B cell (primary cell): Measurements from ENCODE around the gene SPSB1. TPM values are rescaled to one million over a fixed set of nuclear protein-coding genes. Genes with fewer than 3 reads are reported as not detected.
A peak's percentile ranks its signal among the peaks of the same experiment; 100 is the strongest.

Experiments used
- ATAC-seq: fragments of 200-7000 bp; cut with Tn5 transposase; one replicate; pipeline ENCODE4 v1.10.0; 2021; ENCODE audit warnings: low read depth, mild to moderate bottlenecking, moderate number of reproducible peaks, moderate library complexity
- CTCF ChIA-PET: fragments of 350-600 bp; sonication (Branson Sonifier 250); formaldehyde crosslinking; loops from one replicate; lab custom pipeline; 2021; ENCODE audit warnings: antibody characterized with exemption, inconsistent platforms; lab: Charles Lee
- POLR2A ChIA-PET: fragments of 350-600 bp; sonication (Branson Sonifier 250); formaldehyde crosslinking; loops from one replicate; lab custom pipeline; 2021; ENCODE audit warnings: antibody characterized with exemption; lab: Charles Lee
- DNase-seq: peaks from one replicate; pipeline ENCODE4 v3.0.0; 2013
- H2AFZ ChIP-seq: 2 replicates; pipeline ENCODE4 v1.6.1; 2012; ENCODE audit warnings: mild to moderate bottlenecking, low read depth, low read length; ENCODE audit not compliant: insufficient read depth, poor library complexity, severe bottlenecking
- H3K27ac ChIP-seq, 2 donors: 1 replicate in 1 of 2; 2 replicates in 1 of 2; pipeline ENCODE4 v1.5.1; 2012 to 2013; ENCODE audit warnings: low read length in 2 of 2, mild to moderate bottlenecking in 2 of 2, moderate library complexity in 1 of 2
- H3K27me3 ChIP-seq, 4 experiments: fragments of 200-600 bp in 1 of 4; sonication (generic) in 1 of 4; replicated peaks in 1 of 4; 1 replicate in 2 of 4; 2 replicates in 2 of 4; pipeline versions ENCODE4 v1.6.1 to v1.7.0; 2013 to 2016; ENCODE audit warnings: low read length in 3 of 4, mild to moderate bottlenecking in 2 of 4, mixed read lengths in 1 of 4, moderate library complexity in 1 of 4; ENCODE audit not compliant: insufficient read depth in 4 of 4, control insufficient read depth in 3 of 4; ENCODE audit errors: control extremely low read depth in 1 of 4
- H3K36me3 ChIP-seq, 2 experiments: replicated peaks in 1 of 2; 1 replicate in 1 of 2; 2 replicates in 1 of 2; pipeline versions ENCODE4 v1.6.1 to v1.7.1; 2013; ENCODE audit warnings: low read length in 1 of 2; ENCODE audit not compliant: insufficient read depth in 2 of 2, control insufficient read depth in 1 of 2; ENCODE audit errors: control extremely low read depth in 1 of 2, extremely low read depth in 1 of 2
- H3K4me1 ChIP-seq, 2 donors: fragments of 200-600 bp in 1 of 2; sonication (generic) in 1 of 2; 1 replicate in 1 of 2; 2 replicates in 1 of 2; pipeline versions ENCODE4 v1.5.1 to v1.6.1; 2013 to 2017; ENCODE audit warnings: low read length in 2 of 2; ENCODE audit not compliant: control insufficient read depth in 2 of 2, insufficient read depth in 2 of 2
- H3K4me2 ChIP-seq: replicated peaks from 2 replicates; pipeline ENCODE3; 2012; ENCODE audit warnings: mild to moderate bottlenecking, low read depth, low read length; ENCODE audit not compliant: poor library complexity, severe bottlenecking
- H3K4me3 ChIP-seq, 5 experiments: fragments of 200-600 bp in 1 of 5; sonication (generic) in 1 of 5; 1 replicate in 3 of 5; 2 replicates in 2 of 5; pipeline versions ENCODE4 v1.5.1 to v1.7.0; 2011 to 2016; ENCODE audit warnings: low read length in 4 of 5, mild to moderate bottlenecking in 4 of 5, low read depth in 2 of 5, control low read depth in 1 of 5, moderate library complexity in 1 of 5; ENCODE audit not compliant: insufficient read depth in 1 of 5; ENCODE audit errors: control extremely low read depth in 1 of 5, extremely low read depth in 1 of 5
- H3K79me2 ChIP-seq: fragments of 200-600 bp; sonication (generic); one replicate; pipeline ENCODE4 v1.6.0; 2016; ENCODE audit warnings: low read length; ENCODE audit not compliant: control insufficient read depth, insufficient read depth
- H3K9ac ChIP-seq: fragments of 200-600 bp; sonication (generic); 2 replicates; pipeline ENCODE4 v1.6.1; 2017; ENCODE audit warnings: mild to moderate bottlenecking, low read length, moderate library complexity
- H3K9me3 ChIP-seq, 3 donors: one replicate each; pipeline versions ENCODE4 v1.6.1 to v1.7.1; 2013; ENCODE audit warnings: low read length in 2 of 3; ENCODE audit not compliant: control insufficient read depth in 2 of 3, insufficient read depth in 1 of 3; ENCODE audit errors: control extremely low read depth in 1 of 3
- H4K20me1 ChIP-seq: 2 replicates; pipeline ENCODE4 v1.6.0; 2012; ENCODE audit warnings: mild to moderate bottlenecking, low read length; ENCODE audit not compliant: insufficient read depth, control insufficient read depth, poor library complexity, severe bottlenecking
- H3K27ac Mint-ChIP-seq: one replicate; pipeline ENCODE4 v1.8.0; 2021; ENCODE audit warnings: mixed read lengths
- H3K27me3 Mint-ChIP-seq: one replicate; pipeline ENCODE4 v1.8.0; 2021; ENCODE audit warnings: mixed read lengths
- H3K4me1 Mint-ChIP-seq: one replicate; pipeline ENCODE4 v1.8.0; 2021; ENCODE audit warnings: mixed read lengths
- H3K4me3 Mint-ChIP-seq: one replicate; pipeline ENCODE4 v1.8.0; 2021; ENCODE audit warnings: mixed read lengths
- H3K9me3 Mint-ChIP-seq: one replicate; pipeline ENCODE4 v1.8.0; 2022; ENCODE audit warnings: mixed read lengths; ENCODE audit not compliant: insufficient read depth
- CTCF ChIP-seq: fragments of 200-600 bp; IDR thresholded peaks from one replicate; pipeline ENCODE4 v1.8.0; 2022; ENCODE audit warnings: antibody characterized with exemption, mild to moderate bottlenecking
- EZH2 ChIP-seq: IDR thresholded peaks from 2 replicates; pipeline ENCODE4 v1.6.1; 2012; ENCODE audit warnings: borderline replicate concordance, low read depth, mild to moderate bottlenecking, moderate library complexity, low read length; ENCODE audit not compliant: insufficient read depth, poor library complexity, severe bottlenecking
- WGBS: methylation state at CpG from one replicate; pipeline ENCODE4 v1.1.5; 2013; ENCODE audit warnings: missing lambda C conversion rate; ENCODE audit not compliant: insufficient coverage; 5-methylcytosine and 5-hydroxymethylcytosine counted together
- intact Hi-C: fragments of 100-400 bp; cut with micrococcal nuclease; formaldehyde crosslinking; loops from one replicate; pipeline ENCODE4 v1.10.0; 2022
- polyA plus RNA-seq: library from polyadenylated mRNA; depleted of rRNA; stranded (reverse); fragments of >200 nt; gene quantifications from 2 replicates; pipeline ENCODE4 v1.2.3, GENCODE V29; 2012
- total RNA-seq, 2 donors: library from RNA; stranded (reverse); fragments of 120-200 nt in 1 of 2; gene quantifications; 1 replicate in 1 of 2; 2 replicates in 1 of 2; pipeline versions ENCODE4 v1.2.3 to v1.2.4, GENCODE V29; 2013 to 2022

The SPSB1 gene
- total and polyA plus RNA-seq, 2 donors (not counting 1 experiment from before 2014, with no cell fraction given), result 1.7 to 9.4 TPM

- Histone ChIP-seq H3K9ac (no peak overlapping the region), H3K27me3 (no peaks in the 10 kb centered on the region), H4K20me1 (no peaks in the 10 kb centered on the region), H3K36me3 (peaks cover 0 to 3% of the 10 kb centered on the region in 2 experiments), H3K4me1 (peaks cover 21 to 26% of the 10 kb centered on the region in 2 donors), H2AFZ (no peak overlapping the region), H3K27ac (no peak overlapping the region), H3K79me2 (peaks cover 4% of the 10 kb centered on the region), H3K4me3 (no peak overlapping the region), H3K4me2 (peak overlapping the region; percentile 67), H3K9me3 (no peaks in the 10 kb centered on the region)
- DNase-seq (peak; percentile 25), ATAC-seq (peak; percentile 35)
- TF ChIP-seq CTCF (no peak), EZH2 (no peak)
- Mint-ChIP-seq H3K27ac (peak overlapping the region; percentile 29), H3K9me3 (no peaks in the 10 kb centered on the region), H3K4me1 (peaks cover 20% of the 10 kb centered on the region), H3K4me3 (peak overlapping the region; percentile 80), H3K27me3 (no peaks in the 10 kb centered on the region)
- ChIA-PET CTCF (interaction anchor here (1.3 kb wide), 2 partner anchors 9 to 62 kb away, joined by 3 to 5 read pairs; no protein-coding TSS in a partner anchor), POLR2A (no interaction called here)
- WGBS, result 18% methylated on average over 8 of the region's 8 CpGs
- intact Hi-C loops, result loop anchor here (2.0 kb wide), 1 partner anchor 70 kb away; the partner anchor contains the start of gene SPSB1
Observed at GRCh38 chr1:9363061-9363471, 70.4 kb downstream of the SPSB1 start.

GRCh38 chr1:9366298-9366697, 73.6 kb downstream of the SPSB1 start:
- Histone ChIP-seq H4K20me1 (no peaks in the 10 kb centered on the region), H3K4me3 (no peak overlapping the region), H3K9ac (no peak overlapping the region), H3K27ac (no peak overlapping the region), H3K4me1 (peaks cover 20 to 28% of the 10 kb centered on the region in 2 donors), H3K27me3 (no peaks in the 10 kb centered on the region), H3K4me2 (no peak overlapping the region), H2AFZ (no peak overlapping the region), H3K36me3 (no peaks in the 10 kb centered on the region), H3K79me2 (peaks cover 3% of the 10 kb centered on the region), H3K9me3 (no peaks in the 10 kb centered on the region)
- Mint-ChIP-seq H3K27ac (no peak overlapping the region), H3K27me3 (no peaks in the 10 kb centered on the region), H3K9me3 (no peaks in the 10 kb centered on the region), H3K4me3 (no peak overlapping the region), H3K4me1 (peaks cover 20% of the 10 kb centered on the region)
- intact Hi-C loops, result no loop called here
- DNase-seq, result no peak
- CTCF ChIA-PET, result interaction anchor here (0.9 to 1.3 kb wide), 3 partner anchors 77 to 89 kb away, joined by 3 to 4 read pairs (median 3); no protein-coding TSS in a partner anchor
- TF ChIP-seq CTCF, result no peak
- no peak for TF ChIP-seq EZH2
- WGBS, result 90% methylated on average over 4 of the region's 8 CpGs
- ATAC-seq, result no peak
- POLR2A ChIA-PET, result no interaction called here
